Glutamatergic neuron (in vitro differentiated cells): Measurements from ENCODE around the gene CENPM. TPM values are rescaled to one million over a fixed set of nuclear protein-coding genes. Genes with fewer than 3 reads are reported as not detected.

Source experiments
- DNase-seq: peaks from one replicate; pipeline ENCODE4 v3.0.0; 2022
- H3K27ac Mint-ChIP-seq: one replicate; pipeline ENCODE4 v1.8.0; 2020; ENCODE audit warnings: mild to moderate bottlenecking, mixed read lengths, inconsistent platforms; ENCODE audit not compliant: unreplicated experiment
- H3K27me3 Mint-ChIP-seq: one replicate; pipeline ENCODE4 v1.8.0; 2020; ENCODE audit warnings: mild to moderate bottlenecking, moderate library complexity, mixed read lengths, inconsistent platforms; ENCODE audit not compliant: unreplicated experiment
- H3K36me3 Mint-ChIP-seq: one replicate; pipeline ENCODE4 v1.8.0; 2020; ENCODE audit warnings: mild to moderate bottlenecking, mixed read lengths, inconsistent platforms; ENCODE audit not compliant: unreplicated experiment
- H3K4me1 Mint-ChIP-seq: one replicate; pipeline ENCODE4 v1.8.0; 2020; ENCODE audit warnings: mild to moderate bottlenecking, low read depth, mixed read lengths, inconsistent platforms; ENCODE audit not compliant: unreplicated experiment
- H3K4me3 Mint-ChIP-seq: one replicate; pipeline ENCODE4 v1.8.0; 2020; ENCODE audit warnings: mild to moderate bottlenecking, mixed read lengths, inconsistent platforms; ENCODE audit not compliant: unreplicated experiment
- H3K9me3 Mint-ChIP-seq: one replicate; pipeline ENCODE4 v1.8.0; 2020; ENCODE audit warnings: mild to moderate bottlenecking, moderate library complexity, mixed read lengths, inconsistent platforms; ENCODE audit not compliant: unreplicated experiment
- CTCF ChIP-seq: fragments of 200-600 bp; sonication (generic); IDR thresholded peaks from one replicate; pipeline ENCODE4 v1.5.0; 2021; ENCODE audit not compliant: partially characterized antibody, unreplicated experiment
- total RNA-seq: library from RNA; stranded (reverse); fragmentation: NEBNext Ultra II Directional; extraction: Animal tissue kit (Norgen Biotek cat#: 25700); gene quantifications from one replicate; pipeline ENCODE4 v1.2.1, GENCODE V29; 2021; ENCODE audit not compliant: unreplicated experiment

The CENPM gene
- total RNA-seq, 1 donor from 2014 or later = 3.4 TPM

- no peaks in the 10 kb centered on the region for H3K36me3 Mint-ChIP-seq
- TF ChIP-seq CTCF = no peak
- no peak for DNase-seq
- no peak overlapping the region for H3K4me3 Mint-ChIP-seq
- H3K27me3 Mint-ChIP-seq = peaks cover 14% of the 10 kb centered on the region
- no peak overlapping the region for H3K27ac Mint-ChIP-seq
- H3K4me1 Mint-ChIP-seq = no peaks in the 10 kb centered on the region
- H3K9me3 Mint-ChIP-seq = peaks cover 12% of the 10 kb centered on the region
Measured at GRCh38 chr22:41902016-41902415, 44.9 kb downstream of the CENPM start.

DNA sequence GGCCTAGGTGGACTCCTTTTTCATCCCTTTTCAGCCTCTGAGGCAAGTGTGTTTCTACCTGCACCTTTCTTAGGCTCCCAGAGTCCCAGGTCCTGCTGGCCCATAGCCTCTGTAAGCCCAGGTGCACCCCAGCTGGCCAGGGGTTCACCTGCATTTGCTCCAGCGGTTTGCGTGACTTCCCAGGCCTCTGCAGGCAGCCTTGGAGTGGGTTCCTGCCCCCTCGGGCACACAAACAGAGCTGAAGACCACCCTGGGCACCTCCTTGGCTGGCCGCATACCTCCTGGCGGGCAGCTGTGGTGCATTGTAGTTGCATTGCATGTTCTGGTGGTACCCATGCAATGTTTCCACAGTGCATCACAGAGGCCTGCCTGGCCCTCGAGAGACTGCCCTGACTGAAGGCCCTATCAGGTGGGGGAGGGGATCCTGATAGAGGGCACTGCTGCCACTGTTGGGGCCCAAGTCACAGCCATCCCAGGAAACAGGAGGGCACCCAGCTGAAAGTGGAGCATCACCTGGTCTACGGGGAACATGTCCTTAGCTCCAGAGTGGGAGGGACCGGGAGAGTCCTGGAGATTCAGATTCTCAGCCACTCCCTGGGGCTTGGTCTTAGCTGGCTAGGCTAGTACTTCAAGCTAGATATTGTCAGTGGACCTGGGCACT lies 46.2 kb downstream of the CENPM start:
- Mint-ChIP-seq H3K4me1 (no peaks in the 10 kb centered on the region), H3K27ac (no peak overlapping the region), H3K36me3 (no peaks in the 10 kb centered on the region), H3K9me3 (peaks cover 11% of the 10 kb centered on the region), H3K4me3 (no peak overlapping the region), H3K27me3 (peaks cover 16% of the 10 kb centered on the region)
- TF ChIP-seq CTCF = no peak
- DNase-seq = no peak

DNA sequence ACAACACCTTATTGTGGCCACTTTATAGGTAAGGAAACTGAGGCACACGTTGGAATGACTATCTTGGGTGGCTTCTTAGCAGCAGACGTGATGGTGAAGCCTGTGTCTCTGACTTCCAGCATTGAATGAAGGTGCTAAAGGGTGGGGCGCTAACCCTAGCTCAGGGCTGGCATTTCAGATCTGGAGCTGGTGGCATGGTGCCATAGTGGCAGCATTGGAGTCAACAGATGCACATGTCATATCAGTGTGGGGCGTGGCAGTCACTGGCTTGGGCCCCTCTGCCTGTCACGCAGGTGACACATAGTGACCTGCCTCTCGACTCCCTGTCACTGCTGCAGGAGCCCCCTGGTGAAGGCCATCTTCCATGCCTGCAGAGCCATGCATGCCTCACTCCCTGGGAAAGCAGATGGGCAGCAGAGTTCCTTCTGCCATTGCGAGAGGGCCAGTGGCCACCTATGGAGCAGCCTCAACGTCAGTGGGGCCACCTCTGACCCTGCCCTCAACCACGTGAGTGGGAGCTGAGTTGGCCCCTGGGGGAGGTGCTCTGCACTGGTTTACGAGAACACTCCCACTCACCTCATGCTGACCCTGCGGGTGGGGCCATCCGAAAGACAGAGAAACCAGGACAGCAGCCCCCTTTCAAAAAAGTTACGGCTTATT lies 46.8 kb downstream of the CENPM start:
- H3K27me3 Mint-ChIP-seq = peaks cover 16% of the 10 kb centered on the region
- H3K9me3 Mint-ChIP-seq = peaks cover 11% of the 10 kb centered on the region
- H3K4me3 Mint-ChIP-seq = no peak overlapping the region
- H3K4me1 Mint-ChIP-seq = no peaks in the 10 kb centered on the region
- H3K27ac Mint-ChIP-seq = no peak overlapping the region
- DNase-seq = no peak
- no peak for TF ChIP-seq CTCF
- no peaks in the 10 kb centered on the region for H3K36me3 Mint-ChIP-seq

DNA sequence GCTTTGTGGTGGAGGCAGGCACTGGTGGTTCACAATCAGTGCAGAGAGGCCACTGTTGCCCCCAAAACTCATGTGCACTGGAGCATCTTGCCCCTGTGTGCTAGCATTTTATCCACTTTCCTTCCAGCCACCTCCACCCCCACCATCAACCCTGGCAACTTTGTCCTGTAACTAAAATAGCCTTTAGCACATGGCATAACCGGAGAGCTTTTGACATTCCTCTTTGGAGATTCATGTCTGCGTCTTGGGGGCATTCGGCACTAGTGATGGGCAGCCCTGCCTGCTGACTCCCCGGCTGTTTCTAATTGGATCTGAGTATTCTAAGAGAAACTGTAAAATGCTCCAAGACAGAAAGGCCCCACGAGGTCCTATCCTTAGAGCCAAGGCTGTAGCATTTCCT lies 47.8 kb downstream of the CENPM start:
- DNase-seq = no peak
- H3K27ac Mint-ChIP-seq = no peak overlapping the region
- TF ChIP-seq CTCF = no peak
- no peak overlapping the region for H3K4me3 Mint-ChIP-seq
- peaks cover 11% of the 10 kb centered on the region for H3K9me3 Mint-ChIP-seq
- H3K27me3 Mint-ChIP-seq = peaks cover 14% of the 10 kb centered on the region
- H3K36me3 Mint-ChIP-seq = no peaks in the 10 kb centered on the region
- no peaks in the 10 kb centered on the region for H3K4me1 Mint-ChIP-seq

- no peak for DNase-seq
- Mint-ChIP-seq H3K27me3 (peaks cover 12% of the 10 kb centered on the region), H3K4me1 (no peaks in the 10 kb centered on the region), H3K36me3 (no peaks in the 10 kb centered on the region), H3K4me3 (no peak overlapping the region), H3K9me3 (peaks cover 10% of the 10 kb centered on the region), H3K27ac (no peak overlapping the region)
- no peak for TF ChIP-seq CTCF
Measured at GRCh38 chr22:41898645-41899044, 48.3 kb downstream of the CENPM start.
